H1 (cell line): Measurements from ENCODE around the gene IFNAR2. TPM values are rescaled to one million over a fixed set of nuclear protein-coding genes. Genes with fewer than 3 reads are reported as not detected.

Source experiments
- CTCF ChIA-PET: fragments of 300-600 bp; sonication (Branson Sonifier 250); formaldehyde crosslinking; loops from one replicate; lab custom pipeline; 2021; ENCODE audit not compliant: partially characterized antibody; lab: Charles Lee
- POLR2A ChIA-PET: fragments of 300-600 bp; sonication (Branson Sonifier 250); formaldehyde crosslinking; loops from one replicate; lab custom pipeline; 2021; ENCODE audit warnings: inconsistent platforms; ENCODE audit not compliant: partially characterized antibody; lab: Charles Lee
- DNase-seq, 2 experiments: peaks; one replicate each; pipeline versions ENCODE4 v3.0.0 to v3.0.0-alpha.2; 2010 to 2022; ENCODE audit warnings: low spot score in 2 of 2, low read depth in 1 of 2, mixed read lengths in 1 of 2
- FAIRE-seq: peaks from 2 replicates; lab custom pipeline; 2011; peaks lifted over from hg19 to GRCh38; lab: Jason Lieb, UNC
- H2AFZ ChIP-seq: 2 replicates; pipeline ENCODE4 v1.8.1; 2012; ENCODE audit warnings: low read length, inconsistent platforms
- H2AK5ac ChIP-seq: 2 replicates; pipeline ENCODE4 v1.6.1; 2013; ENCODE audit warnings: low read depth, low read length
- H2BK120ac ChIP-seq: replicated peaks from 2 replicates; pipeline ENCODE3; 2013; ENCODE audit warnings: low read depth, low read length, inconsistent platforms
- H2BK12ac ChIP-seq: 2 replicates; pipeline ENCODE4 v1.6.1; 2013; ENCODE audit warnings: low read depth, low read length
- H2BK15ac ChIP-seq: 2 replicates; pipeline ENCODE4 v1.6.1; 2013; ENCODE audit warnings: low read length
- H2BK20ac ChIP-seq: 2 replicates; pipeline ENCODE4 v1.6.1; 2013; ENCODE audit warnings: low read length
- H2BK5ac ChIP-seq: 2 replicates; pipeline ENCODE4 v1.6.1; 2013; ENCODE audit warnings: low read depth, low read length
- H3K14ac ChIP-seq: 2 replicates; pipeline ENCODE4 v1.6.1; 2013; ENCODE audit warnings: inconsistent platforms; ENCODE audit not compliant: insufficient read length
- H3K18ac ChIP-seq: 2 replicates; pipeline ENCODE4 v1.6.1; 2013; ENCODE audit warnings: low read length; ENCODE audit errors: extremely low read depth
- H3K23ac ChIP-seq: 2 replicates; pipeline ENCODE4 v1.6.1; 2013; ENCODE audit warnings: inconsistent platforms; ENCODE audit not compliant: insufficient read length
- H3K23me2 ChIP-seq: 2 replicates; pipeline ENCODE4 v1.6.1; 2013; ENCODE audit warnings: low read depth, low read length
- H3K27ac ChIP-seq: 2 replicates; pipeline ENCODE4 v1.6.1; 2011; ENCODE audit warnings: low read depth, low read length, inconsistent platforms
- H3K27me3 ChIP-seq, 4 experiments: replicated peaks in 1 of 4; 1 replicate in 1 of 4; 2 replicates in 3 of 4; pipeline versions ENCODE4 v1.6.1 to v1.8.1; 2011 to 2013; ENCODE audit warnings: low read length in 3 of 4, mild to moderate bottlenecking in 3 of 4, inconsistent platforms in 2 of 4, mixed read lengths in 2 of 4, moderate library complexity in 1 of 4; ENCODE audit not compliant: control insufficient read depth in 3 of 4, insufficient read depth in 3 of 4; ENCODE audit errors: extremely low read depth in 1 of 4
- H3K36me3 ChIP-seq, 4 experiments: 2 replicates each; pipeline versions ENCODE4 v1.6.1 to v1.8.1; 2011 to 2013; ENCODE audit warnings: mild to moderate bottlenecking in 4 of 4, low read length in 3 of 4, moderate library complexity in 2 of 4, control low read depth in 1 of 4, inconsistent platforms in 1 of 4; ENCODE audit not compliant: insufficient read depth in 4 of 4, control insufficient read depth in 2 of 4
- H3K4ac ChIP-seq: replicated peaks from 2 replicates; pipeline ENCODE3; 2013; ENCODE audit warnings: low read length, low read depth, mixed read lengths, inconsistent platforms; ENCODE audit not compliant: insufficient read length
- H3K4me1 ChIP-seq, 4 experiments: replicated peaks in 1 of 4; 1 replicate in 1 of 4; 2 replicates in 3 of 4; pipeline versions ENCODE4 v1.6.1 to v1.8.1; 2011 to 2013; ENCODE audit warnings: low read length in 3 of 4, inconsistent platforms in 2 of 4, mixed read lengths in 1 of 4; ENCODE audit not compliant: insufficient read depth in 4 of 4, control insufficient read depth in 3 of 4
- H3K4me2 ChIP-seq, 2 experiments: 2 replicates each; pipeline versions ENCODE4 v1.6.1 to v1.8.1; 2011 to 2013; ENCODE audit warnings: low read depth in 2 of 2, low read length in 2 of 2, control low read depth in 1 of 2, inconsistent platforms in 1 of 2, mild to moderate bottlenecking in 1 of 2; ENCODE audit not compliant: insufficient read depth in 1 of 2
- H3K4me3 ChIP-seq, 4 experiments: fragments of 200-600, 300-600 bp in 1 of 4; sonication (generic), shearing (Covaris generic), sonication (Bioruptor Twin) in 1 of 4; 2 replicates each; pipeline versions ENCODE4 v1.5.1 to v1.8.1; 2011 to 2016; ENCODE audit warnings: low read length in 4 of 4, low read depth in 3 of 4, control low read depth in 2 of 4, inconsistent platforms in 2 of 4, mild to moderate bottlenecking in 2 of 4, mixed read lengths in 1 of 4, moderate library complexity in 1 of 4; ENCODE audit not compliant: insufficient read depth in 2 of 4; ENCODE audit errors: extremely low read depth in 1 of 4
- H3K56ac ChIP-seq: replicated peaks from 2 replicates; pipeline ENCODE3; 2013; ENCODE audit warnings: low read depth, mild to moderate bottlenecking, mixed read lengths, low read length, inconsistent platforms; ENCODE audit not compliant: insufficient read length
- H3K79me1 ChIP-seq: 2 replicates; pipeline ENCODE4 v1.6.1; 2013; ENCODE audit warnings: low read depth, low read length, control low read depth
- H3K79me2 ChIP-seq, 2 experiments: 2 replicates each; pipeline versions ENCODE4 v1.6.1 to v1.8.1; 2012 to 2013; ENCODE audit warnings: low read length in 2 of 2, mild to moderate bottlenecking in 2 of 2, inconsistent platforms in 1 of 2; ENCODE audit not compliant: insufficient read depth in 2 of 2, control insufficient read depth in 1 of 2
- H3K9ac ChIP-seq, 4 experiments: replicated peaks in 1 of 4; 1 replicate in 1 of 4; 2 replicates in 3 of 4; pipeline versions ENCODE4 v1.6.1 to v1.8.1; 2011 to 2013; ENCODE audit warnings: low read depth in 3 of 4, low read length in 3 of 4, control low read depth in 2 of 4, mild to moderate bottlenecking in 2 of 4, moderate library complexity in 2 of 4, inconsistent platforms in 1 of 4; ENCODE audit errors: extremely low read depth in 1 of 4
- H3K9me3 ChIP-seq, 2 experiments: 2 replicates each; pipeline versions ENCODE4 v1.6.1 to v1.8.1; 2012 to 2013; ENCODE audit warnings: mild to moderate bottlenecking in 2 of 2, moderate library complexity in 2 of 2, control low read depth in 1 of 2, inconsistent platforms in 1 of 2, low read depth in 1 of 2, low read length in 1 of 2, mixed read lengths in 1 of 2; ENCODE audit not compliant: insufficient read depth in 2 of 2
- H4K20me1 ChIP-seq, 2 experiments: replicated peaks in 1 of 2; 2 replicates each; pipeline versions ENCODE3 to v1.8.1; 2011 to 2013; ENCODE audit warnings: inconsistent platforms in 2 of 2, low read length in 2 of 2, mild to moderate bottlenecking in 1 of 2; ENCODE audit not compliant: insufficient read depth in 2 of 2, control insufficient read depth in 1 of 2
- H4K5ac ChIP-seq: 2 replicates; pipeline ENCODE4 v1.6.1; 2013; ENCODE audit warnings: low read length, low read depth, mixed read lengths, inconsistent platforms; ENCODE audit not compliant: insufficient read length
- H4K8ac ChIP-seq: 2 replicates; pipeline ENCODE4 v1.8.0; 2013; ENCODE audit warnings: mild to moderate bottlenecking, moderate library complexity, low read length, inconsistent platforms; ENCODE audit not compliant: insufficient read depth; ENCODE audit errors: extremely low read depth
- H4K91ac ChIP-seq: replicated peaks from 2 replicates; pipeline ENCODE3; 2013; ENCODE audit warnings: low read length, mixed read lengths, inconsistent platforms; ENCODE audit not compliant: insufficient read length
- EZH2 ChIP-seq: fragments of 200-600 bp; sonication (generic); IDR thresholded peaks from 2 replicates; pipeline ENCODE4 v1.7.1; 2012; ENCODE audit warnings: low read depth, mild to moderate bottlenecking, moderate library complexity, low read length, inconsistent platforms; ENCODE audit not compliant: severe bottlenecking
- NRF1 ChIP-seq: IDR thresholded peaks from 2 replicates; pipeline ENCODE4 v1.6.1; 2011; ENCODE audit warnings: mild to moderate bottlenecking, low read depth, low read length, improper control_type of control experiment
- POU5F1 ChIP-seq: IDR thresholded peaks from 2 replicates; pipeline ENCODE4 v1.6.1; 2011; ENCODE audit warnings: low read depth, mild to moderate bottlenecking, low read length, moderate library complexity
- SIRT6 ChIP-seq: IDR thresholded peaks from one replicate; pipeline ENCODE4 v1.7.1; 2012; ENCODE audit warnings: low read length, inconsistent platforms
- TAF1 ChIP-seq: IDR thresholded peaks from 2 replicates; pipeline ENCODE4 v1.6.1; 2011; ENCODE audit warnings: mild to moderate bottlenecking, low read depth, low read length
- WGBS, 2 experiments: shearing (Covaris generic) in 1 of 2; methylation state at CpG; one replicate each; pipeline versions ENCODE4 v1.1.6 to v1.1.7; 2013 to 2015; ENCODE audit warnings: low lambda C conversion rate in 2 of 2, mixed read lengths in 2 of 2, inconsistent platforms in 1 of 2, low coverage in 1 of 2, missing lambda C conversion rate in 1 of 2; ENCODE audit not compliant: insufficient replicate concordance in 2 of 2, insufficient coverage in 1 of 2, insufficient read length in 1 of 2; ENCODE audit errors: extremely low coverage in 1 of 2, missing lambda C conversion rate in 1 of 2; 5-methylcytosine and 5-hydroxymethylcytosine counted together
- polyA plus RNA-seq, 7 experiments: library from polyadenylated mRNA; depleted of rRNA in 3 of 7; stranded (reverse) in 5 of 7; unstranded in 2 of 7; fragments of >200 nt in 5 of 7; fragments of 200-250 nt in 2 of 7; gene quantifications; 1 replicate in 5 of 7; 2 replicates in 1 of 7; 4 replicates in 1 of 7; pipeline versions ENCODE4 v1.2.1 to v1.2.3, GENCODE V29; 2011 to 2013; ENCODE audit warnings: missing spikeins in 2 of 7, mixed read lengths in 2 of 7
- total RNA-seq: library from RNA; stranded (reverse); fragmentation: NEBNext Ultra II Directional; extraction: Animal tissue kit (Norgen Biotek cat#: 25700); gene quantifications from 2 replicates; pipeline ENCODE4 v1.2.1, GENCODE V29; 2021

The IFNAR2 gene
- total and polyA plus RNA-seq, 2 of the 8 experiments (the other 6 are each of a cell fraction or from before 2014, with no cell fraction given): 12.2 to 16.1 TPM

- no peak overlapping the region for H4K5ac ChIP-seq
- no peak overlapping the region for H2BK120ac ChIP-seq
- H4K20me1 ChIP-seq: no peaks in the 10 kb centered on the region
- H3K27ac ChIP-seq: no peak overlapping the region
- H4K91ac ChIP-seq: no peak overlapping the region
- no peaks in the 10 kb centered on the region for H3K36me3 ChIP-seq
- FAIRE-seq (no peak), DNase-seq (no peak)
- H3K4me2 ChIP-seq: peak overlapping the region in 1 of 2 experiments; percentile 38; a peak in 1 of 4 replicates
- CTCF ChIA-PET: interaction anchor here (0.6 to 3.9 kb wide), 48 partner anchors 12 to 637 kb away, joined by 3 to 39 read pairs (median 4); no protein-coding TSS in a partner anchor
- no peaks in the 10 kb centered on the region for H3K9me3 ChIP-seq
- no peak overlapping the region for H3K4me3 ChIP-seq
- H2BK20ac ChIP-seq: no peak overlapping the region
- WGBS, 2 experiments: 69% methylated on average over 4 of the region's 4 CpGs; no CpG with 5 or more reads in 1 of the 2 experiments
- H3K9ac ChIP-seq: no peak overlapping the region
- no peaks in the 10 kb centered on the region for H3K23me2 ChIP-seq
- H2BK5ac ChIP-seq: no peak overlapping the region
- no peak overlapping the region for H3K14ac ChIP-seq
- TF ChIP-seq SIRT6 (no peak), NRF1 (no peak), EZH2 (no peak), TAF1 (no peak), POU5F1 (no peak)
- H3K4me1 ChIP-seq: peaks cover 0 to 8% (median 2%) of the 10 kb centered on the region in 4 experiments; a peak in 4 of 7 replicates
- no peak overlapping the region; the same call in 1 of the 2 replicates for H2BK12ac ChIP-seq
- no peak overlapping the region for H3K56ac ChIP-seq
- peak overlapping the region; percentile 62; the same call in 1 of the 2 replicates for H2BK15ac ChIP-seq
- H3K18ac ChIP-seq: no peak overlapping the region
- H3K4ac ChIP-seq: no peak overlapping the region
- H3K79me2 ChIP-seq: no peaks in the 10 kb centered on the region
- no peaks in the 10 kb centered on the region; a peak in 1 of 7 replicates for H3K27me3 ChIP-seq
- H2AFZ ChIP-seq: no peak overlapping the region
- no peak overlapping the region for H2AK5ac ChIP-seq
- H4K8ac ChIP-seq: no peak overlapping the region
- H3K23ac ChIP-seq: no peak overlapping the region
- POLR2A ChIA-PET: interaction anchor here (0.8 to 1.3 kb wide), 4 partner anchors 40 to 276 kb away, joined by 3 to 4 read pairs (median 3); no protein-coding TSS in a partner anchor
- no peaks in the 10 kb centered on the region for H3K79me1 ChIP-seq
Observed at GRCh38 chr21:33197496-33197895, 32.2 kb upstream of the IFNAR2 start.
